ENCODE results near the gene HLA-DPA1. TPM values are rescaled to one million over a fixed set of nuclear protein-coding genes. Genes with fewer than 3 reads are reported as not detected.

The HLA-DPA1 gene
- total and polyA plus RNA-seq, 7 donors: 10.7 to 52.6 (median 13.8) TPM

DNA sequence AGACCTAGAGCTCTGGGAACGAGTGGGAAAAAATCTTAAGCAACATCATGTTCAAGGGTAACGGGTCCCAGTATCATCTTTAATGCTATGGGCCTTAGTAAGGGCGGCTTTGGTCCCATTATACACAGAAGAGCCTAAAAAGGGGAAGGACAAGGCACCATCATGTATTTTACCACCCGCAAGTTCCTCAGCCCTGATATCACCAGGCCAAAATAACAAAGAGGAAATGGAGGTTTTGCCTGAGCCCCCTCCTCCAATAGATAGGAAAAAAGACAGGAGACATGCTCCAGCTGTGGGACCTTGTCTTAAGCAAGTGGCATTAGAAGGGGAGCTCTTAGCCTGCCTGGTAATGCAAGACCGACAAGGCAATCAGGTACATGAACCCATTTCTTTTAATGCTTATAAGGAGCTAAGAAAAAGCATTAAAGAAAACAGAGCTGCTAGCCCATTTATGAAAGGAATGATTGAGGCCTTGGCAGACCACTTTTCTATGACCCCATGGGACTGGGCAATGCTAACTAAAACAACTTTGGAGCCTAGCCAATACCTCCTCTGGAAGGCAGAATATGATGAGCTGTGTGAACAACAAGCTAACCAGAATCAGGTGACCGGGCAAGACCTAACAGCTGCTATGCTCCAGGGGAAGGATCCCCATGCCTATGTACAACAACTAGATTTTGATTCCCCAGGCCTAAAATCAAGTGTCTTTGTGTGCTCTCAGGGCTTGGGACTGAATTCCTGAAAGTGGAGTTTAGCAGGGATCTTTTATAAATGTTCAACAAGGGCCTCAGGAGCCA is 23.2 kb downstream of the HLA-DPA1 start:
- H3K4me3 ChIP-seq: no peak overlapping the region
- no peak overlapping the region for H3K27ac ChIP-seq
- no peak for DNase-seq
- TF ChIP-seq, protein P1, sequence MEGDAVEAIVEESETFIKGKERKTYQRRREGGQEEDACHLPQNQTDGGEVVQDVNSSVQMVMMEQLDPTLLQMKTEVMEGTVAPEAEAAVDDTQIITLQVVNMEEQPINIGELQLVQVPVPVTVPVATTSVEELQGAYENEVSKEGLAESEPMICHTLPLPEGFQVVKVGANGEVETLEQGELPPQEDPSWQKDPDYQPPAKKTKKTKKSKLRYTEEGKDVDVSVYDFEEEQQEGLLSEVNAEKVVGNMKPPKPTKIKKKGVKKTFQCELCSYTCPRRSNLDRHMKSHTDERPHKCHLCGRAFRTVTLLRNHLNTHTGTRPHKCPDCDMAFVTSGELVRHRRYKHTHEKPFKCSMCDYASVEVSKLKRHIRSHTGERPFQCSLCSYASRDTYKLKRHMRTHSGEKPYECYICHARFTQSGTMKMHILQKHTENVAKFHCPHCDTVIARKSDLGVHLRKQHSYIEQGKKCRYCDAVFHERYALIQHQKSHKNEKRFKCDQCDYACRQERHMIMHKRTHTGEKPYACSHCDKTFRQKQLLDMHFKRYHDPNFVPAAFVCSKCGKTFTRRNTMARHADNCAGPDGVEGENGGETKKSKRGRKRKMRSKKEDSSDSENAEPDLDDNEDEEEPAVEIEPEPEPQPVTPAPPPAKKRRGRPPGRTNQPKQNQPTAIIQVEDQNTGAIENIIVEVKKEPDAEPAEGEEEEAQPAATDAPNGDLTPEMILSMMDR (IDR thresholded peaks at IDR 0.05): no peak
- H3K27me3 ChIP-seq (ENCODE audit: insufficient read depth in 3 of 3, low read length in 2 of 3): peaks cover 0 to 8% (median 4%) of the 10 kb centered on the region in 3 donors
- 73 to 91% (median 78%) methylated on average over 5 to 6 of the region's 6 CpGs for WGBS, 3 donors
- H3K4me1 ChIP-seq: no peaks in the 10 kb centered on the region
- H3K9me3 ChIP-seq: no peaks in the 10 kb centered on the region
- no peak for ATAC-seq
- intact Hi-C loops (cut with DNase I): no loop called here
- no peaks in the 10 kb centered on the region for H3K36me3 ChIP-seq (ENCODE audit: insufficient read depth in 1 of 2, low read depth in 1 of 2)

DNA sequence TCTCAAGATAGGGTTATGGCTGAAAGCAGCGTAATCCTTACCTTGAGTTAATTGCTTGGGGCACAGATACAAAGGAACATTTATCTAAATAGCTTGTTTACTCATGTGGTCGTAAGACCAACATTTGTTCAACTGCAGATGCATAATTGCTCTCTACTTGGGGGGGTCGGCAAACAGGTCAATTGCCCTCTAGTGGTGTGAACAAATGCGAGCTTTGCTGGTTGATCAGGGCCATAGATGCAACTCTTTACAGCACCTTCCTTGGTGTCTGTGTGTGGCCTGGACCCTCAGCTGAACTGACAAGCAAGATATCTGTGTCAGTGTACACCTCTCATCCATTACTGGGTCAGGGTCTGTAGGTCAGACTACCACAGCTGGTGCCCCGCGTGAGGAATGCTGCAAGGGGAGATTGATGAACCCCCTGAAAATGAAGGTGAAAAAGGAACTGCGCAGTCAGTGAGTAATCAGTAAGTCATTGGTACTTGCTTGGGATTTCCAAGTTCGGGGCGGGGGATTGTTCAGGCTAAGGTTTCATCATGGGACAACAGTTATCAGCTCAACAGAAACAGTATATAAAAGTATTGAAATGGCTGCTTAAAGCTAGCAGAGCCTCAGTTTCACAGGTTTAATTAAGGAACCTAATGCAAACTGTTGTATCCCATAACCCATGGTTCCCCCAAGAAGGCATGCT is 24.0 kb downstream of the HLA-DPA1 start:
- H3K4me1 ChIP-seq: no peaks in the 10 kb centered on the region
- no peak for DNase-seq

DNA sequence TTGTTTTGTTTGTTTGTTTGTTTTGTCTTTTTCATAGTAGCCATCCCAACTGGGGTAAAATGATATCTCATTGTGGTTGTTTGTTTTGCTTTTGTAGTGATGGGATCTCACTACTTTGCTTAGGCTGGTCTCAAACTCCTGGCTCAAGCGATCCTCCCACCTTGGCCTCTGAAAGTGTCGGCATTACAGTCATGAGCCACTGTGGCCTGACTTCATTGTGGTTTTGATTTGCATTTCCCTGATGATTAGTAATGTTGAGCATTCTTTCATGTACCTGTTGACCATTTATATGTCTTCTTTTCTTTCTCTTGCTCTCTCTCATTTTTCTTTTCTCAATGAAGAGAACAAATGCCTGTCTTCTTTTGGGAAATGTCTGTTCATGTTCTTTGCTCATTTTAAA is 33.3 kb downstream of the HLA-DPA1 start:
- TF ChIP-seq, protein P1 (IDR thresholded peaks at IDR 0.05): no peak
- Histone ChIP-seq H3K27me3 (ENCODE audit: insufficient read depth in 3 of 3, low read length in 2 of 3) (peaks cover 0 to 8% (median 0%) of the 10 kb centered on the region in 3 donors), H3K4me3 (no peak overlapping the region), H3K27ac (no peak overlapping the region), H3K4me1 (no peaks in the 10 kb centered on the region), H3K36me3 (ENCODE audit: insufficient read depth in 1 of 2, low read depth in 1 of 2) (no peaks in the 10 kb centered on the region), H3K9me3 (peaks cover 6% of the 10 kb centered on the region)
- ATAC-seq (no peak), DNase-seq (no peak)
- intact Hi-C loops (cut with DNase I): no loop called here
- 90 to 94% (median 90%) methylated on average over 2 of the region's 2 CpGs for WGBS, 3 donors

More for the DNA sequence above, 24.0 kb downstream of the HLA-DPA1 start:
- ATAC-seq: no peak
- H3K4me3 ChIP-seq: no peak overlapping the region
- no peaks in the 10 kb centered on the region for H3K36me3 ChIP-seq (ENCODE audit: insufficient read depth in 1 of 2, low read depth in 1 of 2)
- intact Hi-C loops (cut with DNase I): no loop called here
- TF ChIP-seq, protein P1 (IDR thresholded peaks at IDR 0.05): no peak
- H3K27ac ChIP-seq: no peak overlapping the region
- no peaks in the 10 kb centered on the region for H3K9me3 ChIP-seq
- WGBS, 3 donors: 59 to 71% (median 68%) methylated on average over 9 of the region's 9 CpGs
- H3K27me3 ChIP-seq (ENCODE audit: insufficient read depth in 3 of 3, low read length in 2 of 3): peaks cover 0 to 8% (median 4%) of the 10 kb centered on the region in 3 donors

DNA sequence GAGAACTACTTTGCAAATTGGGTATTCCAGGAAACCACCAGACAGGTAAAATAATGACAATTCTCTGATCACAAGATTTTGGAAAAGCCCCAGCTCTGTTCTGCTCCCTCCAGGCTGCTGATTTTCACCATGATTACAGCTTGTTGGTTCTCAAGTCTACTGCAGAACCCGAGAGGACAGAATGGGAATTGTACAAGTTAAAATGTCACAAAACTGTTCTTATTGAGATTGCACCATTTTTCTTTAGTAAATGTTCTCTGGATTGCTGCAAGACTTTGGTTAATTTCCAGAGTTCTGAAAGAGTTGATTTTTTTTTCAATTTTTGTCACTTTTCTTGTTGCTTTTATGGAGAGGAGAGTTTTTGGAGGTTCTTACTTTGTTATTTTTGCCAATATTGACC is 36.9 kb downstream of the HLA-DPA1 start:
- Histone ChIP-seq H3K27me3 (ENCODE audit: insufficient read depth in 3 of 3, low read length in 2 of 3) (peaks cover 0 to 9% (median 8%) of the 10 kb centered on the region in 3 donors), H3K36me3 (ENCODE audit: insufficient read depth in 1 of 2, low read depth in 1 of 2) (no peaks in the 10 kb centered on the region), H3K27ac (no peak overlapping the region), H3K4me1 (no peaks in the 10 kb centered on the region), H3K9me3 (peaks cover 10% of the 10 kb centered on the region), H3K4me3 (no peak overlapping the region)
- intact Hi-C loops (cut with DNase I): no loop called here
- ATAC-seq: no peak
- 69 to 78% (median 71%) methylated on average over 1 of the region's 1 CpG for WGBS, 3 donors
- no peak for DNase-seq
- TF ChIP-seq, protein P1 (IDR thresholded peaks at IDR 0.05): no peak
